PC-9 (cell line): ENCODE results near the gene SIAE.

Experiments used
- CTCF ChIP-seq: fragments of 200-600 bp; sonication (generic); conservative IDR thresholded peaks from 2 replicates; pipeline ENCODE4 v1.6.1; 2017; ENCODE audit warnings: mixed run types, antibody characterized with exemption, mild to moderate bottlenecking, moderate library complexity
- EZH2 ChIP-seq: fragments of 200-600 bp; sonication (generic); IDR thresholded peaks from 2 replicates; pipeline ENCODE4 v1.8.0; 2017; ENCODE audit warnings: antibody characterized with exemption, low read depth

GRCh38 chr11:124669193-124669592 is 4.3 kb downstream of the SIAE start:
- TF ChIP-seq CTCF, result peak; percentile 76
- TF ChIP-seq EZH2, result no peak
